Glutamatergic neuron (in vitro differentiated cells): ENCODE results near the gene MYO1D. TPM values are rescaled to one million over a fixed set of nuclear protein-coding genes. Genes with fewer than 3 reads are reported as not detected.
"Not testable (repeated sequence)": the region's sequence is repeated elsewhere in the genome, so short reads cannot be mapped to it uniquely, and the experiment has no call there.

Experiments used
- DNase-seq: peaks from one replicate; pipeline ENCODE4 v3.0.0; 2022
- H3K27ac Mint-ChIP-seq: one replicate; pipeline ENCODE4 v1.8.0; 2020; ENCODE audit warnings: mild to moderate bottlenecking, mixed read lengths, inconsistent platforms; ENCODE audit not compliant: unreplicated experiment
- H3K27me3 Mint-ChIP-seq: one replicate; pipeline ENCODE4 v1.8.0; 2020; ENCODE audit warnings: mild to moderate bottlenecking, moderate library complexity, mixed read lengths, inconsistent platforms; ENCODE audit not compliant: unreplicated experiment
- H3K36me3 Mint-ChIP-seq: one replicate; pipeline ENCODE4 v1.8.0; 2020; ENCODE audit warnings: mild to moderate bottlenecking, mixed read lengths, inconsistent platforms; ENCODE audit not compliant: unreplicated experiment
- H3K4me1 Mint-ChIP-seq: one replicate; pipeline ENCODE4 v1.8.0; 2020; ENCODE audit warnings: mild to moderate bottlenecking, low read depth, mixed read lengths, inconsistent platforms; ENCODE audit not compliant: unreplicated experiment
- H3K4me3 Mint-ChIP-seq: one replicate; pipeline ENCODE4 v1.8.0; 2020; ENCODE audit warnings: mild to moderate bottlenecking, mixed read lengths, inconsistent platforms; ENCODE audit not compliant: unreplicated experiment
- H3K9me3 Mint-ChIP-seq: one replicate; pipeline ENCODE4 v1.8.0; 2020; ENCODE audit warnings: mild to moderate bottlenecking, moderate library complexity, mixed read lengths, inconsistent platforms; ENCODE audit not compliant: unreplicated experiment
- CTCF ChIP-seq: fragments of 200-600 bp; sonication (generic); IDR thresholded peaks from one replicate; pipeline ENCODE4 v1.5.0; 2021; ENCODE audit not compliant: partially characterized antibody, unreplicated experiment
- total RNA-seq: library from RNA; stranded (reverse); fragmentation: NEBNext Ultra II Directional; extraction: Animal tissue kit (Norgen Biotek cat#: 25700); gene quantifications from one replicate; pipeline ENCODE4 v1.2.1, GENCODE V29; 2021; ENCODE audit not compliant: unreplicated experiment

MYO1D gene
- total RNA-seq, 1 donor from 2014 or later = 5.3 TPM

DNA sequence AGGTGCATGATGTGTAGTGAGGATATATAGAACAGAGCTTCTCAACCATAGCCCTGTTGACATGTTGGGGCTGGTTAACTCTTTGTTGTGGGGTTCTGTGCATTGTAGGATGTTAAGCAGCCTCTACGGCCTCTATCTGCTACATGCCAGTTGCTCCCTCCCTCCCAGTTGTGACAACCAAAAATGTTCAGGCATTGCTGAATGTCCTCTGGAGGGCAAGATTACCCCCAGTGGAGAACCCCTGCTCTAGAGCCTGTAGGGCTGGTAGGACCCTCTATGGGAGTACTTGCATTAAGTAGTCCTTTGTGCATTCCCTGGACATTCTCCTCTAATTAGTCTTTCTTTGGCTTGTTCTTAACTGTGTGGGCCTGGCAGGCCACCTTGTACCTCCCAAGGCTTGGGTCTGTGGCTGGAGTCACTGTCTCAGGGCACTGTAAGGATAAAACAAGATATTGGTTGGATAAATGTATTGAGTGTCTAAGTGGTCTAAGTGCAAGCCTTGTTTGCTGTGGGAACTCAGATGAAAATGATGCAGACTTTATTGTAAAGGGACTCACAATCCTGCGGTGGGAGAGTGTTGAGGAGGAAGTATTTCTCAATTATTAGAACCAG, 19.8 kb upstream of the MYO1D start:
- no peak for TF ChIP-seq CTCF
- Mint-ChIP-seq H3K4me3 (no peak overlapping the region), H3K4me1 (no peaks in the 10 kb centered on the region), H3K9me3 (no peaks in the 10 kb centered on the region), H3K27me3 (no peaks in the 10 kb centered on the region), H3K36me3 (no peaks in the 10 kb centered on the region), H3K27ac (no peak overlapping the region)
- no peak for DNase-seq

- H3K27ac Mint-ChIP-seq = no peak overlapping the region
- H3K27me3 Mint-ChIP-seq = no peaks in the 10 kb centered on the region
- H3K36me3 Mint-ChIP-seq = no peaks in the 10 kb centered on the region
- no peak overlapping the region for H3K4me3 Mint-ChIP-seq
- H3K4me1 Mint-ChIP-seq = no peaks in the 10 kb centered on the region
- no peak for TF ChIP-seq CTCF
- H3K9me3 Mint-ChIP-seq = no peaks in the 10 kb centered on the region
- DNase-seq = no peak
Observed at GRCh38 chr17:32894245-32894644, 17.3 kb upstream of the MYO1D start.

GRCh38 chr17:32887410-32887809, 10.5 kb upstream of the MYO1D start:
- not testable (repeated sequence) for H3K36me3 Mint-ChIP-seq, H3K4me3 Mint-ChIP-seq, H3K27ac Mint-ChIP-seq, DNase-seq, H3K4me1 Mint-ChIP-seq, H3K9me3 Mint-ChIP-seq, H3K27me3 Mint-ChIP-seq

DNA sequence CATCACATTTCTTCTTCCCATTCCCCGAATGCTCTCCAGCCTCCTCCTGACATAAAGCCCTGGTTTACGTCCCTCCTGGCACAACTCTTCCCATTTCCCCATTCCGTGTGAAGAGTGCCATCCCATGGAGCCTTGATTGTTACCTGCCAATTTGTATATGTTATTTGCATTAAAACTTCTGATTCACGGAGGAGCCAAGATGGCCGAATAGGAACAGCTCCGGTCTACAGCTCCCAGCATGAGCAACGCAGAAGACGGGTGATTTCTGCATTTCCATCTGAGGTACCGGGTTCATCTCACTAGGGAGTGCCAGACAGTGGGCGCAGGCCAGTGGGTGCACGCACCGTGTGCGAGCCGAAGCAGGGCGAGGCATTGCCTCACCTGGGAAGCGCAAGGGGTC, 10.0 kb upstream of the MYO1D start:
- not testable (repeated sequence) for H3K36me3 Mint-ChIP-seq, H3K4me1 Mint-ChIP-seq, H3K27me3 Mint-ChIP-seq, H3K4me3 Mint-ChIP-seq, H3K9me3 Mint-ChIP-seq, DNase-seq, H3K27ac Mint-ChIP-seq

- H3K9me3 Mint-ChIP-seq = peaks cover 4% of the 10 kb centered on the region
- TF ChIP-seq CTCF = no peak
- no peaks in the 10 kb centered on the region for H3K36me3 Mint-ChIP-seq
- no peaks in the 10 kb centered on the region for H3K27me3 Mint-ChIP-seq
- H3K4me3 Mint-ChIP-seq = no peak overlapping the region
- no peak overlapping the region for H3K27ac Mint-ChIP-seq
- peaks cover 6% of the 10 kb centered on the region for H3K4me1 Mint-ChIP-seq
- no peak for DNase-seq
Observed at GRCh38 chr17:32882734-32883133, 5.8 kb upstream of the MYO1D start.

DNA sequence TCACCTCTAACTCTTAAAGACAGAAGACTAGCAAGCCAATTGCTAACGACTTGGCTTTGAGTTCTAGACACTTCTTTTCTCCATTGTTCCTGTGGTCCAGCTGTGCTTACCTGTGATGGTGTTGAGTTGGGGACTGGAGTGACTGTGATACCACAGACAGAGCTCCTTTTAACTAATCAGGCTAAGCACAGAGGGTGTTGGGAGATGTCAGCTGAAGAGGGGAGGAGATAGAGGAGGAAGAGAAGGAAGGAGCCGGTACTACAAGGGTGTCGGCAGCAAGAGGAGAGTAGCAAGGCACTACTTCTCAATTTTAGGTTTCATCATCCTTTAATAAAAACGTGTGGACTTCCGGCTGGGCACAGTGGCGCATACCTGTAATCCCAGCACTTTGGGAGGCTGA, 5.1 kb upstream of the MYO1D start:
- no peaks in the 10 kb centered on the region for H3K27me3 Mint-ChIP-seq
- no peak overlapping the region for H3K27ac Mint-ChIP-seq
- no peak overlapping the region for H3K4me3 Mint-ChIP-seq
- H3K9me3 Mint-ChIP-seq = peaks cover 8% of the 10 kb centered on the region
- DNase-seq = no peak
- no peaks in the 10 kb centered on the region for H3K36me3 Mint-ChIP-seq
- peaks cover 6% of the 10 kb centered on the region for H3K4me1 Mint-ChIP-seq
- TF ChIP-seq CTCF = no peak
